GM19035 (cell line): ENCODE measurements around the gene HAGH.

Experiments used
- ATAC-seq: cut with Tn5 transposase; IDR thresholded peaks from one replicate; pipeline ENCODE4 v1.9.1; 2021; ENCODE audit not compliant: unreplicated experiment

Gene HAGH

DNA sequence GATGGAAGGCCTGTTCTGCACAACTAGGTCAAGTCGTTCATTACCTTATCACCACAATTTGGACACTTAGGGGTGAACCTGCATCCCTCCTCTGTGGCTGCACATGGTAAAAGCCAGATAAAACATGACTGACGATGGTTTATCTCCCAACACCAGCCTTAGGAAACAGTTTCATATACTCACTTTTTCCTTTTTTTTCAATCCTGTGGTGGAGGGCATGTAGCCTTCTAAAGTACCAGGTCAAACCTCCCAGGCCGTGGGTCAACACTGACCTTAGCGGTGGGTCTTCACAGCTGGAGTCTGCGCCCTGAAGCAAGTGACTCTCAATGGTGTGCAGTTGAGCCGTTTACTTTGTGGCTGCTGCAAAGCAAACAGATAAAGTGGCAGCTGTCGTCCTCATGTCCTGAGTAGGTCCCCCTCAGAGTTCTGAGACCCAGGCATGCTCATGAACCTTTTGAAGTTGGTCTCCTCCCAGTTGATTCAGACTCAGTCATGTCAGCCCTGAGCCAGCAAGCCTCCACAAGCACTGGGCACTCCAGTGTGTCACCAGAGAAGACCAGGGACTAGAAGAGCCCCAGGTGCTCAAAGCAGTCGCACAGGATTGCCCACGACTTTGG lies 6.3 kb upstream of the HAGH start:
- no peak for ATAC-seq

- ATAC-seq = no peak
Observed at GRCh38 chr16:1831186-1832075, 4.8 kb upstream of the HAGH start.

DNA sequence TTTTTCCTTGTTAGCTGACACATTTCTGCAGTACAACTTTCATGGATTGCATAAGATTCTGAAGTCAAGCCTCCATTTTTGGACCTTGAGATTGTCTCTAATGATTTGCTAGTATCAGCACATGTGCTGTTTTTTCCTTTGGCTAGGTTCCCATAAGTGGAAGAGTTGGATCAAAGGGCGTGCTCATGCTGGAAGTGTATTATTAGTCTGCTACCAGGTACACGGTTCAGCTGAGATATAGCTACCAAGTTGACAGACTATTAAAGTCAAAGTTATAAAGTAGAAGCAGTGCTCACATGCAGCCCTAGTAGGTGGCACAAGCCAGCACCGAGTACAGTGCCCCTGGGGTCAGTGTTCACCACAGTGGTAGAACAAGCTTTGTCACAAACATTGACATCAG lies 3.6 kb upstream of the HAGH start:
- ATAC-seq = no peak

DNA sequence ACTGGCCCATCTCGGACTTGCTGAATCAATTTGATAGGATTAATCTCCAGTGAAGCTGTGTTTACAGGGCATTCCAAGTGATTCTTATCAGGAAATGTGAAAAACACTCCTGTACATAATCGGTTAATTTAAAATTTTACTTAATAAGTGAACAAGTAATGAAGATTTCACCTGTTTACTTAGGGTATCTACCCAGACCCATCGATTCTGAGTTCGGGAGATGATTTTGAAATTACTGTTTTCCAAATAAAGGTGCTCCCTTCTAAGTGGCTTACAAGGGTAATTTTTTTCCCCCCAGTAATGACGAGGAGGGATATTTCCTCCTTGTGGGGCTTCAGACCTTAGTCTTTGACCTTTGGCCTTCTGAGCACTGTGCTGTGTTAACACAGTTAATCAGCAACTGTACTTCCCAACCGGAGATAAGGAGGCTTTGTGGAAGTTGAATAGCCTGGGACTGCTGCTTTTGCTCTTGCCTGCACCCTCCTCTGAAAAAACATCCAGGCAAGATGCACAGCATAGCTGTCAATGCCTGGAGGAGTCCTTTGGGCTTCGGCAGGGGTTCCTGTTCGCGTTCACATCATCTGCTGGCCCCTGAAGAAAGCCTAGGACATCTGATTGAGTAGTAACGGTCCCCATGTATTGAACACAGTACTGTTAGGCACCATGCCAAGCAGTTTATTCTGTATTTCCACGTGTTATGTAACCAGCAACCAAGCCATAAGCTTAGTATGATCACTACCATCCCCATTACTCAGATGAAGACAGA lies 2.2 kb upstream of the HAGH start:
- no peak for ATAC-seq

DNA sequence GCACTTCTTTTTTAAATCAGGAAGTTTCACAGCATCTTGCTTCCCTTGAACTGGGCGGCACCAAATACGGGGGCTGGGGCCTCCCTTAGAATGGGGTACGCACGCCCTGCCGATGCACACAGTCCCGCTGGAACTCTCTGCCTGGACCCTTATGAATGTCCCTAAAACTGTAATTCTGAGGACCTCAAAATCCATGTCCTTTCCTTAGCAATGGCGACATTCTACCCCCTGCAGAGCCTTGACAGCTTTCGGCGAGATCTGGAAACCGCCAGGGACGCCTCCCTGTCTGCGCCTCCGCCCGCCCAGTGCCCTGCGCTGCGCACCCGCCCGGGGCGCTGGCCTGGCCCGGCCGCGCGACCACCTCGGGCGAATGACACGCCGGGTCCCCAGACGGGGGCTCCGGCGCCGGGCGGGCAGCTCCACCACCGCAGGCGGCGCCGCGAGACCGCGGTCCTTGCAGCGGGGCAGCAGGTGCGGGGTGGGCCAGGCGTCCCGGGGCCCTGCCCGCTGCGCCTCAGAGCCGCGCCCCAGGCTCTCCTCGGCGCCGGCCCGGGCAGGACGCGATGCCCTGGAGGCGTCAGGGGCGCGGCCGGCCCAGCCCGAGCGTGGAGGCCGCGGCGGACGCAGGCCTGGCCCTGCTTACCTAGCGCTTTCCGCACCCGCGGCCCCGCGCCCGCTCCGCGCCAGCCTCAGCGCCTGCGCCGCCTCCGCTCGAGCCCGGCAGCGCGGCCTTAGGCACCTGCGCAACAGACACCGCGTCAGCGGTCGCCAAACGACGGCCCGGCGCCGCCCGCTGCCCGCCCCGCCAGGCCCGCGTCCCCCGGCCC lies 548 bp downstream of the HAGH start:
- peak; percentile 51 for ATAC-seq

DNA sequence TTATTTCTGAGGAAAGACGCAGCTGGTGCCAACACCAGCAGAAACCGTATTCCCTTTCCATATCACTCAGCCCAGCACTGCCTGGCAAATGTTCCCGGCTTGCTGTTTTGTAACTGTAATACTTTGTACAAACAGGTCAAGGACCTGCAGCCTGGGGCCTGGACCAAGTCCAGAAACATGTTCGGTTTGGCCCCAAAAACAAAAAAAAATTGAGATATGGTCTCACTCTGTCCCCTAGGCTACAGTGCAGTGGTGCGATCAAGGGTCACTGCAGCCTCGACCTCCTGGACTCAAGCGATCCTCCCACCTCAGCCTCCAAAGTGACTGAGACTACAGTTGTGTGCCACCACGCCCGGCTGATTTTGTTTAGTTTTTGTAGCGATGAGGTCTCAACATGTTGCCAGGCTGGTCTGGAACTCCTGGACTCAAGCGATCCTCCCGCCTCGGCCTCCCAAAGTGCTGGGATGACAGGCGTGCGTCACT lies 1.2 kb downstream of the HAGH start:
- ATAC-seq = no peak

DNA sequence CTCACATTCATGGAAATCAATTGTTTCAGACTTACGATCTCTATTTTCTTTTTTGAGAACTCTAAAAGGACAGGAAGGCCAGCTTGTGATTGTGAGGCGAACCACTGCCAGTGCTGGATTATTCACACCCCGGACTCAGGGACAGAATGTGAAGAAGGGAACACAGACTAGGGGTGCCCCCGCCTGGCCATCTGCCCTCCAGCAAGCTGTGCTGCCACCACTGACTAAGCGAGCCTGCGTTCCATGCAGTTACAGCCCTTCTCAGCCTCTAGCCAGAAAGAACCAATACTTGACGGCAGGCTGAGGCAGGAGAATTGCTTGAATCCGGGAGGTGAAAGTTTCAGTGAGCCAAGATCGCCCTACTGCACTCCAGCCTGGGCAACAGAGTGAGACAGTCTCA lies 2.8 kb downstream of the HAGH start:
- ATAC-seq = no peak

- ATAC-seq = no peak
Observed at GRCh38 chr16:1822801-1823200, 3.8 kb downstream of the HAGH start.

- no peak for ATAC-seq
Observed at GRCh38 chr16:1821861-1822611, 4.6 kb downstream of the HAGH start.

DNA sequence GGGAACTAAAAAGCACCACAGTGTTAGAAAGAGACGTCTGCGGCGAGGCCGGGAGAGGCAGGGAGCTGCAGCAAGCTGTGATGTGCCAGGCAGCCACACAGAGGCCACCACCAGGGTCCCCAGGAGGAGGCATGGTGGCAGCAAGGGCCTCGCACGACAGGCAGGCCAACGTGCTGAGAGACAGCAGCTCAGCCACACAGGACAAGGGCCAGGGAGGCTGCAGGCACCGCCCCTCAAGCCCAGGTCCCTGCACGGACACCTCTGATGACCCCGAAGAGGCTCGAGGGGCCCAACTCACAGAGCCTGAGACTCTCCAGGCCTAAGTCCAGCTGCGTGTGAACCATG lies 5.7 kb downstream of the HAGH start:
- no peak for ATAC-seq

DNA sequence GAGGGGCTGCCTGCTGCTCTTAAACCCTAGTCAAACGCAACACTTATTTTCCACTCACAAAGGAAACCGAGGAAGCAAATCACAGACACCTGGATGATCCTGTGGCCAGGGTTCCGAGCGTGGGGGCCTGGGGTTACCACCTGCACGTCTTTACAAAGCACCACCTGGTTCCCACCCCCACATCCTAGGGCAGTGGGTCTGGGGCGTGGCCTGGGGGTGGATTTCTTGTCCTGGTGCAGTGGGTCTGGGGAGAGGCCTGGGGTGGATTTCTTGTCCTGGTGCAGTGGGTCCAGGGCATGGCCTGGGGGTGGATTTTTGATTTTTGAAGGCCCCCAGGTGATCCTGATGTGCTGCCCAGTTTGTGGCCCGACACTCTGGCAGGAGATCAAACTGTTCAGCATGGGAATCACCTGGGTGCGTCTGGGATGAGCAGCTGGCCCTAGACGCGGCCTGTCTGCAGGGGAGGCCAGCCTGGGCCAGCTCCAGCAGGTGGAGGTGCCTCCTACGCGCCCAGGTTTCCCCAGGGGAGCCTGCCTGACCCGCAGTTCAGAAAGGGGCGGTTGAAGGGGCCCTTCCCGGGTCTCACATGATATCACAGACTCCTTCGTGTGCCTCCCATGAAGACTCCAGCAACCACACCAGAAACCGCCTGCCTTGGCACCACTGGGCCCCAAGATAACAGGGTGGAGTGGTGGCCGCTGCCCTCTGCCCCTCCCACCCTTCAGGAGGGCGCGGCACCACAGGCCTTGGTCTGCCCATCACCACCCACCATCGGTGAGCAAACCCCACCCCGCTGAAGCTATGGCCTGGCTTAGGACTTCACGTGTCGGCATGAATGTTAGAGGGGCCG lies 6.3 kb downstream of the HAGH start:
- ATAC-seq = no peak

DNA sequence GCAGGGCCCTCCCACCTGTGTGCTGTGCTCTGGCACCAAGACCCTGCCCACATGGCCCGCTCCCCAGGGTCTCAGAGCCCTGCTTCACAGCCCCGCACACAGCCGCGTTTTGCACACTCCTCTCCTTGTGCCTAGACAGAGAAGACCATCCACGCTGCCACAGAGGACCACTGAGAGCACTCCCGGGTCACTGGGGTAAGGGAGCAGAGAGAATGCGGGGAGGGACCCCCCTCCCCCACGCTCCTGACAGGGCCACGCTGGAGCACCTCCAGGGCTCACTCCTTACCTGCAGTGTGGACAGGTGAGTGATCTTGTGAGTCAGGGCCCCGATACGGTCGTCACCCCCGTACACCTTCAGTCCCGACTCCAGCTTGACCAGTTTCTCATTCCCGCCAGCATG lies 7.0 kb downstream of the HAGH start:
- ATAC-seq = no peak

DNA sequence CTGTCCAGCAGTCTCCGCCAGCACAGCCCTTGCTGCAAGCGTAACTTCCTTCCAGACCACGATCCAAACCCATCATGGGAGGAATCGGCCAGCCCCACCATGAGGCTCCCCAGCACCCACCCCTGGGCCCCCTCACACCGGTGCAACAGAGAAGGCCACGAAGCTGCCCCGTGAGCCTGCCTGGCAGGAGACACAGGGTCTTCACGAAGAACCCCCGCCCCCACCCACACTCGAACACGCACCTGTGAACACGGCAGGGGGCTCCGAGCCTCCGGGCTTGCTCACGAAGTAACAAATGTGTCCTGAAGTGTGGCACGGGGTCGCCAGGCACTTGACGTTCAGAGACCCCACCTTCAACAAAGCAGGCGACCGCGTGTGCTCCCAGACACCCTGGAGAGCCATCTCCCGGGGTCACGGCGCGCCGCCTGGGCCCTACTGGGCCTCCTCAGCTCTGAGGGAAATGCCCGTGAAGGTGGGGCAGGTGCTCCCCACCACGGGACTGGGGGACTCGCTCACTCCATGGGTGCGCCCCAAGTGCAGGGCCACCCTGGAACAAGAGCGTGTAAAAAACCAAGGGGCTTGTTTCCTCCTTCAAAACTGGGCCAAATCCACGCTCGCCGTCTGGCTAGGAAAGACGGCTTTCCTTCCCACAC lies 7.6 kb downstream of the HAGH start:
- ATAC-seq = no peak

DNA sequence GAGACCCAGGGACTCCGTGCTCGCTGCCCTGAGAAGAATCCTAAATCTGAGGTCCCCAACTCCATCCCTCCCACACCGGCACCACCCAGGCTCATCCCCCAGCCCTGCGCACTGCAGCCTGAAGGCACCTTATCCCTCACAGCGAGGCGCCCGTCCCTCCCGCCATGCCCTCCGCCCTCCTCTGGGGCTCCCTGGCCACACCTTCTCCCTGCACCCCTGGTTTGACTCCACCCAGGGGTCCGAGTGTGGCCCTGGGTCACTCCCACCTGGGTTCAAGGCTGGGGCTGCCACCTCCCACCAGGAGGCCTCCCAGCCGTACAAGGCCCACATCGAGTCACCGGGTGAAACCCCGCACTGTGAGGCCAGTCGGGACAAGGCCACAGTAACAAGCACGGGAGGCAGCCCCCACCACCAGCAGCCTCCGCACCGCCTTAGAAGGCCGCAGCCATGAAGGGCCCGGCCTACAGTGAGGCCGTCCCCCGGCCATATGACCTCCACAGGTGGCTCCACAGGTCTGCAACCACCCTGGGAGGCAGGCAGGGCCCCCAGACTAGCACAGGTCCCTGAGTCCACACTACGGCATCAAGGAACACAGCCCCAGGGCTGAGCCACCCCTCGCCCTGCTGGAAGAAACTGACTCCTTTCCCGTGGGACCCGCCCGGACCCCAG lies 8.3 kb downstream of the HAGH start:
- ATAC-seq = no peak

GRCh38 chr16:1817716-1818115 lies 8.9 kb downstream of the HAGH start:
- ATAC-seq = no peak

- no peak for ATAC-seq
Observed at GRCh38 chr16:1817276-1817589, 9.4 kb downstream of the HAGH start.

- no peak for ATAC-seq
Observed at GRCh38 chr16:1816396-1817275, 10.0 kb downstream of the HAGH start.
